A549 (cell line): ENCODE results near the gene TSR3. TPM values are rescaled to one million over a fixed set of nuclear protein-coding genes. Genes with fewer than 3 reads are reported as not detected.

ENCODE experiments used
- ATAC-seq, 2 experiments: fragments of 200-7000 bp in 1 of 2; fragments of >200 bp in 1 of 2; cut with Nextera tagmentation in 1 of 2; cut with Tn5 transposase in 1 of 2; 3 replicates each; pipeline versions ENCODE4 v1.8.0 to v1.9.1; 2018 to 2020; ENCODE audit warnings: mild to moderate bottlenecking in 1 of 2, moderate library complexity in 1 of 2
- CTCF ChIA-PET: fragments of 300-600 bp; sonication (Branson Sonifier 250); formaldehyde crosslinking; extraction: SDS; loops from one replicate; lab custom pipeline; 2021; ENCODE audit warnings: antibody characterized with exemption, inconsistent platforms; lab: Yijun Ruan, JAX
- POLR2A ChIA-PET: fragments of 350-600 bp; formaldehyde crosslinking; extraction: SDS; loops from one replicate; lab custom pipeline; 2021; ENCODE audit warnings: antibody characterized with exemption, inconsistent platforms; lab: Yijun Ruan, JAX
- DNase-seq, 2 experiments: peaks; one replicate each; pipeline versions ENCODE4 v3.0.0 to v3.0.0-alpha.2; 2011 to 2016; ENCODE audit warnings: low read depth in 1 of 2, low spot score in 1 of 2
- FAIRE-seq: peaks from 2 replicates; lab custom pipeline; 2011; peaks lifted over from hg19 to GRCh38; lab: Jason Lieb, UNC
- H3K27ac ChIP-seq, 2 experiments: fragments of >200 bp; sonication (Bioruptor Twin); formaldehyde crosslinking; 3 replicates each; pipeline ENCODE4 v1.5.1; 2016 to 2017
- H3K4me1 ChIP-seq: fragments of >200 bp; sonication (Bioruptor Twin); formaldehyde crosslinking; 3 replicates; pipeline ENCODE4 v1.6.1; 2016
- H3K4me2 ChIP-seq: fragments of >200 bp; sonication (Bioruptor Twin); formaldehyde crosslinking; 3 replicates; pipeline ENCODE4 v1.6.1; 2016
- H3K4me3 ChIP-seq: fragments of >200 bp; sonication (Bioruptor Twin); formaldehyde crosslinking; 3 replicates; pipeline ENCODE4 v1.5.1; 2016
- H3K9me3 ChIP-seq: fragments of >200 bp; sonication (Bioruptor Twin); formaldehyde crosslinking; 3 replicates; pipeline ENCODE4 v1.6.1; 2016
- ATOH8 ChIP-seq: fragments of 250-450 bp; sonication (Bioruptor Pico); IDR thresholded peaks from 2 replicates; pipeline ENCODE4 v1.5.0; 2020; ENCODE audit warnings: low read depth, mild to moderate bottlenecking, moderate library complexity
- BCL3 ChIP-seq: fragments of >200 bp; sonication (Bioruptor Twin); formaldehyde crosslinking; IDR thresholded peaks from 3 replicates; pipeline ENCODE4 v1.6.1; 2016
- CHD2 ChIP-seq: fragments of 150-350 bp; IDR thresholded peaks from 2 replicates; pipeline ENCODE4 v1.6.1; 2014; ENCODE audit warnings: low read length; ENCODE audit not compliant: partially characterized antibody
- CHD4 ChIP-seq: fragments of 200-600 bp; sonication (generic); IDR thresholded peaks from 2 replicates; pipeline ENCODE4 v1.6.1; 2016; ENCODE audit warnings: antibody characterized with exemption, mild to moderate bottlenecking, borderline replicate concordance
- CTCF ChIP-seq: fragments of >200 bp; sonication (Bioruptor Twin); formaldehyde crosslinking; IDR thresholded peaks from 3 replicates; pipeline ENCODE4 v1.5.1; 2016
- E2F6 ChIP-seq: IDR thresholded peaks from 2 replicates; pipeline ENCODE4 v1.6.1; 2012; ENCODE audit warnings: low read depth, borderline replicate concordance
- EHMT2 ChIP-seq: fragments of 200-600 bp; sonication (generic); IDR thresholded peaks from 2 replicates; pipeline ENCODE4 v1.6.1; 2016; ENCODE audit warnings: antibody characterized with exemption, low read depth, mild to moderate bottlenecking, moderate library complexity
- FOSB ChIP-seq: fragments of 250-450 bp; sonication (Bioruptor Pico); IDR thresholded peaks from 2 replicates; pipeline ENCODE4 v1.5.0; 2020; ENCODE audit warnings: mild to moderate bottlenecking, moderate library complexity
- GATA3 ChIP-seq: IDR thresholded peaks from 2 replicates; pipeline ENCODE4 v1.6.1; 2012; ENCODE audit warnings: borderline replicate concordance
- HOXA7 ChIP-seq: fragments of 250-450 bp; sonication (Bioruptor Pico); IDR thresholded peaks from 2 replicates; pipeline ENCODE4 v1.5.0; 2020; ENCODE audit warnings: mild to moderate bottlenecking, moderate library complexity
- HOXB13 ChIP-seq: fragments of 250-450 bp; sonication (Bioruptor Pico); IDR thresholded peaks from 2 replicates; pipeline ENCODE4 v1.5.0; 2020; ENCODE audit warnings: low read depth, mild to moderate bottlenecking, moderate library complexity
- JUN ChIP-seq, 2 experiments: fragments of >200 bp; sonication (Bioruptor Twin); formaldehyde crosslinking; IDR thresholded peaks; 2 replicates in 1 of 2; 3 replicates in 1 of 2; pipeline ENCODE4 v1.6.1; 2016 to 2017
- JUNB ChIP-seq: fragments of >200 bp; sonication (Bioruptor Twin); formaldehyde crosslinking; IDR thresholded peaks from 2 replicates; pipeline ENCODE4 v1.6.1; 2016
- KDM1A ChIP-seq: fragments of 200-600 bp; sonication (generic); IDR thresholded peaks from 2 replicates; pipeline ENCODE4 v1.6.1; 2016; ENCODE audit warnings: low read depth, mild to moderate bottlenecking
- MAFK ChIP-seq: fragments of 450-650 bp; IDR thresholded peaks from 2 replicates; pipeline ENCODE4 v1.6.1; 2014; ENCODE audit not compliant: partially characterized antibody
- NFE2L2 ChIP-seq: fragments of 150-350 bp; conservative IDR thresholded peaks from 2 replicates; pipeline ENCODE4 v1.6.1; 2014; ENCODE audit warnings: low read length
- NPAS2 ChIP-seq: fragments of 250-450 bp; sonication (Bioruptor Pico); IDR thresholded peaks from 2 replicates; pipeline ENCODE4 v1.8.0; 2022; ENCODE audit warnings: mild to moderate bottlenecking, moderate library complexity, borderline replicate concordance
- PHF8 ChIP-seq: fragments of 200-600 bp; sonication (generic); IDR thresholded peaks from 2 replicates; pipeline ENCODE4 v1.6.1; 2016; ENCODE audit warnings: low read depth, mild to moderate bottlenecking, antibody characterized with exemption, moderate library complexity, borderline replicate concordance
- RAD21 ChIP-seq, 2 experiments: fragments of >200 bp in 1 of 2; sonication (Bioruptor Twin) in 1 of 2; formaldehyde crosslinking in 1 of 2; IDR thresholded peaks in 1 of 2; conservative IDR thresholded peaks in 1 of 2; 2 replicates in 1 of 2; 3 replicates in 1 of 2; pipeline ENCODE4 v1.6.1; 2012 to 2018; ENCODE audit warnings: inconsistent platforms in 1 of 2
- SMC3 ChIP-seq: fragments of >200 bp; sonication (Bioruptor Twin); formaldehyde crosslinking; IDR thresholded peaks from 3 replicates; pipeline ENCODE4 v1.6.1; 2018; ENCODE audit warnings: inconsistent platforms
- USF2 ChIP-seq: fragments of 450-650 bp; IDR thresholded peaks from 2 replicates; pipeline ENCODE4 v1.6.1; 2014; ENCODE audit warnings: antibody characterized with exemption
- ZNF302 ChIP-seq: fragments of 250-450 bp; sonication (Bioruptor Pico); IDR thresholded peaks from 2 replicates; pipeline ENCODE4 v1.9.0; 2021; ENCODE audit warnings: inconsistent platforms, mild to moderate bottlenecking, moderate library complexity
- WGBS: methylation state at CpG from one replicate; pipeline ENCODE4 v1.1.6; 2017; ENCODE audit errors: missing lambda C conversion rate; 5-methylcytosine and 5-hydroxymethylcytosine counted together
- polyA plus RNA-seq, 4 experiments: library from polyadenylated mRNA; depleted of rRNA in 3 of 4; stranded (reverse); fragments of >200 nt; fragmentation: RNase III in 1 of 4; extraction: RNeasy Plus Mini Kit Qiagen cat#74134 plus additional on column Dnase treatment in 1 of 4; gene quantifications; 2 replicates in 3 of 4; 3 replicates in 1 of 4; pipeline ENCODE4 v1.2.3, GENCODE V29; 2011 to 2017

Gene TSR3
- polyA plus RNA-seq, 2 of the 4 experiments (the other 2 are of a cell fraction): 32.6 to 52.3 TPM

GRCh38 chr16:1346422-1347285 is 5.0 kb downstream of the TSR3 start:
- Histone ChIP-seq H3K4me1 (peaks cover 17% of the 10 kb centered on the region), H3K4me2 (no peak overlapping the region), H3K9me3 (no peaks in the 10 kb centered on the region), H3K4me3 (no peak overlapping the region), H3K27ac (no peak overlapping the region)
- TF ChIP-seq RAD21 (conservative IDR thresholded peaks at IDR 0.05 in 1 of 2, IDR thresholded peaks at IDR 0.05 in 1 of 2) (peak in 1 of 2 experiments; percentile 32; a peak in 1 of 5 replicates), USF2 (no peak), EHMT2 (no peak), JUN (IDR thresholded peaks at IDR 0.05) (peak in 1 of 2 experiments; percentile 29; a peak in 1 of 5 replicates), ATOH8 (CRISPR knock-in tag) (no peak), NFE2L2 (no peak), CTCF (peak; percentile 29; the same call in 2 of the 3 replicates), BCL3 (0 out of 3 replicates have a peak, but pooled peaks have one; percentile 25), ZNF302 (CRISPR knock-in tag) (no peak)
- CTCF ChIA-PET: interaction anchor here (0.7 to 9.4 kb wide), 9 partner anchors 10 to 56 kb away, joined by 3 to 78 read pairs (median 5); no protein-coding TSS in a partner anchor
- FAIRE-seq: no peak
- ATAC-seq: peak in 1 of 2 experiments; percentile 25; a peak in 2 of 6 replicates
- peak in 1 of 2 experiments; percentile 42 for DNase-seq
- 65% methylated on average over 22 of the region's 34 CpGs for WGBS
- POLR2A ChIA-PET: no interaction called here

- Histone ChIP-seq H3K4me2 (no peak overlapping the region), H3K4me1 (peaks cover 16% of the 10 kb centered on the region), H3K4me3 (no peak overlapping the region), H3K9me3 (no peaks in the 10 kb centered on the region), H3K27ac (no peak overlapping the region)
- ATAC-seq (no peak), FAIRE-seq (no peak), DNase-seq (no peak)
- ChIA-PET CTCF (interaction anchor here (0.7 to 9.4 kb wide), 6 partner anchors 9 to 75 kb away, joined by 3 to 78 read pairs (median 6); partner anchors contain the start of gene UQCC4), POLR2A (interaction anchor here (0.7 to 1.6 kb wide), 2 partner anchors 40 to 75 kb away, joined by 3 to 4 read pairs; partner anchors contain the start of gene UQCC4)
- WGBS: 80% methylated on average over 14 of the region's 31 CpGs
- no peak for TF ChIP-seq PHF8
- no peak for TF ChIP-seq JUN (IDR thresholded peaks at IDR 0.05)
Measured at GRCh38 chr16:1345651-1346421, 5.8 kb downstream of the TSR3 start.

GRCh38 chr16:1345087-1345486 is 6.6 kb downstream of the TSR3 start:
- no peak overlapping the region for H3K27ac ChIP-seq
- H3K9me3 ChIP-seq: no peaks in the 10 kb centered on the region
- ChIA-PET POLR2A (interaction anchor here (0.5 to 1.6 kb wide), 2 partner anchors 40 to 64 kb away, joined by 3 read pairs; no protein-coding TSS in a partner anchor), CTCF (interaction anchor here (0.6 to 9.4 kb wide), 6 partner anchors 8 to 401 kb away, joined by 3 to 78 read pairs (median 4); partner anchors contain the start of gene UQCC4)
- no peak for ATAC-seq
- no peak for DNase-seq
- H3K4me3 ChIP-seq: no peak overlapping the region
- no peak overlapping the region for H3K4me2 ChIP-seq
- H3K4me1 ChIP-seq: peaks cover 11% of the 10 kb centered on the region
- no CpG with 5 or more reads among the region's 11 CpGs for WGBS
- FAIRE-seq: no peak
- TF ChIP-seq CHD2: no peak
- TF ChIP-seq ZNF302 (CRISPR knock-in tag): no peak
- TF ChIP-seq HOXA7 (CRISPR knock-in tag): no peak
- no peak for TF ChIP-seq KDM1A
- TF ChIP-seq CHD4: no peak
- TF ChIP-seq HOXB13 (CRISPR knock-in tag): no peak
- no peak for TF ChIP-seq MAFK
- TF ChIP-seq E2F6: no peak
- TF ChIP-seq NPAS2 (CRISPR knock-in tag): no peak
- TF ChIP-seq BCL3: no peak
- TF ChIP-seq EHMT2: no peak
- TF ChIP-seq JUNB: no peak
- no peak for TF ChIP-seq GATA3
- no peak for TF ChIP-seq FOSB
- TF ChIP-seq SMC3: no peak
